ENCODE measurements around the gene FBLN2.

GRCh38 chr3:13566453-13566748 is 17.5 kb downstream of the FBLN2 start:
- no peak for TF ChIP-seq CTCF (CRISPR knock-in tag; IDR thresholded peaks at IDR 0.05)
- TF ChIP-seq ZBTB7A (CRISPR knock-in tag; IDR thresholded peaks at IDR 0.05): no peak
- TF ChIP-seq JUN (CRISPR knock-in tag; IDR thresholded peaks at IDR 0.05): no peak
- TF ChIP-seq ZNF788 (CRISPR knock-in tag; IDR thresholded peaks at IDR 0.05; ENCODE audit: borderline replicate concordance): no peak
- TF ChIP-seq NPAS2 (CRISPR knock-in tag; IDR thresholded peaks at IDR 0.05; ENCODE audit: borderline replicate concordance): no peak
- no peak for TF ChIP-seq POLR2A (IDR thresholded peaks at IDR 0.05; ENCODE audit: insufficient read depth in 1 of 2, low read depth in 2 of 2, low read length in 2 of 2)
- TF ChIP-seq ZNF562 (CRISPR knock-in tag; IDR thresholded peaks at IDR 0.05; ENCODE audit: borderline replicate concordance): no peak
- TF ChIP-seq KIAA2018 (CRISPR knock-in tag; IDR thresholded peaks at IDR 0.05; ENCODE audit: borderline replicate concordance): no peak
- TF ChIP-seq EZH2 (conservative IDR thresholded peaks at IDR 0.05; ENCODE audit: low read depth, low read length): no peak
- TF ChIP-seq ZNF747 (CRISPR knock-in tag; IDR thresholded peaks at IDR 0.05; ENCODE audit: borderline replicate concordance): no peak
- TF ChIP-seq BRCA1 (CRISPR knock-in tag; IDR thresholded peaks at IDR 0.05): no peak
- TF ChIP-seq FIP1L1 (IDR thresholded peaks at IDR 0.05; ENCODE audit: borderline replicate concordance, insufficient read depth, low read depth, low read length): no peak

All from HepG2 (cell line).